H9 (cell line): ENCODE data around the gene FOXB1. TPM values are rescaled to one million over a fixed set of nuclear protein-coding genes. Genes with fewer than 3 reads are reported as not detected.

Source experiments
- DNase-seq: peaks from one replicate; pipeline ENCODE4 v3.0.0-alpha.2; 2017
- H2AFZ ChIP-seq: one replicate; pipeline ENCODE4 v1.6.1; 2013; ENCODE audit warnings: mild to moderate bottlenecking, low read length, control low read depth, moderate library complexity
- H2AK5ac ChIP-seq: 2 replicates; pipeline ENCODE4 v1.6.1; 2013; ENCODE audit warnings: low read length, control low read depth, mixed read lengths; ENCODE audit not compliant: insufficient read length
- H2BK120ac ChIP-seq: one replicate; pipeline ENCODE4 v1.6.1; 2013; ENCODE audit warnings: low read depth, mild to moderate bottlenecking, low read length, control low read depth, inconsistent platforms; ENCODE audit not compliant: poor library complexity, severe bottlenecking
- H2BK12ac ChIP-seq: 2 replicates; pipeline ENCODE4 v1.6.1; 2013; ENCODE audit warnings: low read length, control low read depth, mixed read lengths, low read depth; ENCODE audit not compliant: insufficient read length
- H2BK15ac ChIP-seq: 2 replicates; pipeline ENCODE4 v1.6.1; 2013; ENCODE audit warnings: low read depth, low read length, control low read depth
- H2BK20ac ChIP-seq: one replicate; pipeline ENCODE4 v1.6.1; 2013; ENCODE audit warnings: low read depth, mild to moderate bottlenecking, low read length, control low read depth, inconsistent platforms; ENCODE audit not compliant: poor library complexity, severe bottlenecking
- H2BK5ac ChIP-seq: 2 replicates; pipeline ENCODE4 v1.6.1; 2013; ENCODE audit warnings: low read length, control low read depth, mixed read lengths; ENCODE audit not compliant: insufficient read length
- H3K14ac ChIP-seq: 2 replicates; pipeline ENCODE4 v1.6.1; 2013; ENCODE audit warnings: low read length, control low read depth; ENCODE audit not compliant: insufficient read depth
- H3K18ac ChIP-seq: 2 replicates; pipeline ENCODE4 v1.6.1; 2013; ENCODE audit warnings: low read depth, mild to moderate bottlenecking, mixed read lengths, low read length, control low read depth; ENCODE audit not compliant: insufficient read length
- H3K23ac ChIP-seq: 2 replicates; pipeline ENCODE4 v1.6.1; 2013; ENCODE audit warnings: low read length, control low read depth, mixed read lengths, low read depth; ENCODE audit not compliant: insufficient read length
- H3K23me2 ChIP-seq: 2 replicates; pipeline ENCODE4 v1.6.1; 2013; ENCODE audit warnings: low read depth, mild to moderate bottlenecking, mixed read lengths, low read length, control low read depth; ENCODE audit not compliant: insufficient read length, poor library complexity, severe bottlenecking
- H3K27ac ChIP-seq: 2 replicates; pipeline ENCODE4 v1.5.1; 2013; ENCODE audit warnings: low read length, control low read depth, mixed read lengths, low read depth; ENCODE audit not compliant: insufficient read length
- H3K27me3 ChIP-seq: 2 replicates; pipeline ENCODE4 v1.6.1; 2013; ENCODE audit warnings: low read length, control low read depth, inconsistent platforms; ENCODE audit not compliant: insufficient read depth
- H3K4ac ChIP-seq: 2 replicates; pipeline ENCODE4 v1.6.1; 2013; ENCODE audit warnings: low read depth, mild to moderate bottlenecking, control low read depth, inconsistent platforms, low read length, moderate library complexity
- H3K4me1 ChIP-seq: 2 replicates; pipeline ENCODE4 v1.6.1; 2013; ENCODE audit warnings: low read length, control low read depth, inconsistent platforms; ENCODE audit not compliant: insufficient read depth
- H3K4me2 ChIP-seq: 2 replicates; pipeline ENCODE4 v1.6.1; 2013; ENCODE audit warnings: low read length, control low read depth, mixed read lengths; ENCODE audit not compliant: insufficient read length, insufficient read depth
- H3K56ac ChIP-seq: 2 replicates; pipeline ENCODE4 v1.6.1; 2013; ENCODE audit warnings: low read depth, mild to moderate bottlenecking, mixed read lengths, low read length, control low read depth; ENCODE audit not compliant: insufficient read length
- H3K79me1 ChIP-seq: 2 replicates; pipeline ENCODE4 v1.6.1; 2013; ENCODE audit warnings: low read depth, mild to moderate bottlenecking, moderate library complexity, low read length, control low read depth, inconsistent platforms; ENCODE audit not compliant: insufficient read depth, poor library complexity, severe bottlenecking
- H3K79me2 ChIP-seq: 2 replicates; pipeline ENCODE4 v1.6.1; 2013; ENCODE audit warnings: low read length, control low read depth, inconsistent platforms; ENCODE audit not compliant: insufficient read depth
- H3K9ac ChIP-seq: 2 replicates; pipeline ENCODE4 v1.6.1; 2013; ENCODE audit warnings: low read length, control low read depth, mixed read lengths; ENCODE audit not compliant: insufficient read length; ENCODE audit errors: extremely low read depth
- H3K9me3 ChIP-seq: one replicate; pipeline ENCODE4 v1.6.1; 2013; ENCODE audit warnings: low read depth, low read length, inconsistent platforms; ENCODE audit not compliant: control insufficient read depth
- H3T11ph ChIP-seq: one replicate; pipeline ENCODE4 v1.6.1; 2013; ENCODE audit warnings: mild to moderate bottlenecking, low read length, control low read depth, inconsistent platforms
- H4K20me1 ChIP-seq: one replicate; pipeline ENCODE4 v1.6.1; 2013; ENCODE audit not compliant: control insufficient read depth, insufficient read length, insufficient read depth
- H4K5ac ChIP-seq: 2 replicates; pipeline ENCODE4 v1.6.1; 2013; ENCODE audit warnings: low read depth, mild to moderate bottlenecking, mixed read lengths, low read length, control low read depth; ENCODE audit not compliant: insufficient read length
- H4K8ac ChIP-seq: replicated peaks from 2 replicates; pipeline ENCODE4 v1.6.1; 2013; ENCODE audit warnings: low read length, control low read depth, mixed read lengths, low read depth; ENCODE audit not compliant: insufficient read length
- H4K91ac ChIP-seq: 2 replicates; pipeline ENCODE4 v1.6.1; 2013; ENCODE audit warnings: low read depth, mild to moderate bottlenecking, moderate library complexity, mixed read lengths, low read length, control low read depth; ENCODE audit not compliant: insufficient read length
- H3K27ac Mint-ChIP-seq, 3 experiments: 2 replicates in 2 of 3; 3 replicates in 1 of 3; pipeline ENCODE4 v1.8.0; 2020 to 2021; ENCODE audit warnings: mixed read lengths in 3 of 3, mild to moderate bottlenecking in 1 of 3, moderate library complexity in 1 of 3
- H3K27me3 Mint-ChIP-seq: 2 replicates; pipeline ENCODE4 v1.8.0; 2021; ENCODE audit warnings: low read depth, mild to moderate bottlenecking, moderate library complexity, mixed read lengths
- H3K36me3 Mint-ChIP-seq, 3 experiments: 2 replicates in 2 of 3; 3 replicates in 1 of 3; pipeline ENCODE4 v1.8.0; 2020 to 2021; ENCODE audit warnings: low read depth in 3 of 3, mixed read lengths in 3 of 3; ENCODE audit not compliant: insufficient read depth in 1 of 3
- H3K4me1 Mint-ChIP-seq, 2 experiments: 2 replicates each; pipeline ENCODE4 v1.8.0; 2020; ENCODE audit warnings: mixed read lengths in 2 of 2
- H3K4me3 Mint-ChIP-seq, 2 experiments: 2 replicates in 1 of 2; 3 replicates in 1 of 2; pipeline ENCODE4 v1.8.0; 2020 to 2021; ENCODE audit warnings: mild to moderate bottlenecking in 2 of 2, mixed read lengths in 2 of 2, moderate library complexity in 1 of 2
- H3K9me3 Mint-ChIP-seq, 2 experiments: 2 replicates in 1 of 2; 3 replicates in 1 of 2; pipeline ENCODE4 v1.8.0; 2020; ENCODE audit warnings: mild to moderate bottlenecking in 2 of 2, mixed read lengths in 2 of 2, moderate library complexity in 1 of 2
- CTCF ChIP-seq: fragments of 200-600 bp; sonication (generic); conservative IDR thresholded peaks from 3 replicates; pipeline ENCODE4 v1.8.0; 2021; ENCODE audit warnings: antibody characterized with exemption, mild to moderate bottlenecking
- WGBS: extraction: QIAGEN DNeasy Blood & Tissue Kit; methylation state at CpG from one replicate; pipeline ENCODE4 v1.1.7; 2013; ENCODE audit warnings: missing lambda C conversion rate, low lambda C conversion rate, mixed read lengths; ENCODE audit not compliant: insufficient read length; ENCODE audit errors: extremely low coverage; 5-methylcytosine and 5-hydroxymethylcytosine counted together
- total RNA-seq: library from RNA; stranded (reverse); gene quantifications from 2 replicates; pipeline ENCODE4 v1.2.1, GENCODE V29; 2021

The FOXB1 gene
- total RNA-seq, 1 experiment from 2014 or later = 3.5 TPM

- Mint-ChIP-seq H3K36me3 (no peaks in the 10 kb centered on the region), H3K4me3 (peak overlapping the region; percentile 67 to 88), H3K9me3 (no peaks in the 10 kb centered on the region), H3K4me1 (peaks cover 78 to 79% of the 10 kb centered on the region in 2 experiments), H3K27me3 (peaks cover 76% of the 10 kb centered on the region), H3K27ac (peak overlapping the region; percentile 12 to 98 (median 32); a peak in 5 of 7 replicates)
- H3K79me2 ChIP-seq = no peaks in the 10 kb centered on the region
- H3K4me2 ChIP-seq = peak overlapping the region; percentile 96
- peak overlapping the region; percentile 30 for H3K27ac ChIP-seq
- no peak overlapping the region for H2BK20ac ChIP-seq
- H3K18ac ChIP-seq = peak overlapping the region; percentile 60
- no peaks in the 10 kb centered on the region for H3K9me3 ChIP-seq
- no peak overlapping the region for H2AK5ac ChIP-seq
- no peak overlapping the region for H2BK5ac ChIP-seq
- no peak overlapping the region for H3K14ac ChIP-seq
- no peak for TF ChIP-seq CTCF
- no peak overlapping the region for H2AFZ ChIP-seq
- no peaks in the 10 kb centered on the region for H3K79me1 ChIP-seq
- H4K20me1 ChIP-seq = no peaks in the 10 kb centered on the region
- peak; percentile 54 for DNase-seq
- H3K56ac ChIP-seq = no peak overlapping the region
- no peak overlapping the region for H4K91ac ChIP-seq
- H2BK120ac ChIP-seq = no peak overlapping the region
- peaks cover 59% of the 10 kb centered on the region for H3K23me2 ChIP-seq
- peaks cover 8% of the 10 kb centered on the region for H3K4me1 ChIP-seq
- no CpG with 5 or more reads among the region's 27 CpGs for WGBS
- peaks cover 16% of the 10 kb centered on the region for H3K27me3 ChIP-seq
- H2BK15ac ChIP-seq = no peak overlapping the region
- no peak overlapping the region for H3T11ph ChIP-seq
- H2BK12ac ChIP-seq = no peak overlapping the region
- no peak overlapping the region for H4K8ac ChIP-seq
- H3K4ac ChIP-seq = no peak overlapping the region
- H4K5ac ChIP-seq = no peak overlapping the region
- no peak overlapping the region for H3K23ac ChIP-seq
- H3K9ac ChIP-seq = peak overlapping the region; percentile 21
Observed at GRCh38 chr15:59996298-59997041, 7.6 kb upstream of the FOXB1 start.
